Right lobe of liver (tissue), 6 donors: ENCODE measurements around the gene ASCC3. TPM values are rescaled to one million over a fixed set of nuclear protein-coding genes. Genes with fewer than 3 reads are reported as not detected.
A peak's percentile ranks its signal among the peaks of the same experiment; 100 is the strongest.

Experiments
- ATAC-seq, 4 donors: fragments of 200-7000 bp; cut with Tn5 transposase; one replicate each; pipeline ENCODE4 v1.9.1; 2020; ENCODE audit warnings: mild to moderate bottlenecking in 4 of 4, moderate library complexity in 4 of 4
- DNase-seq, 3 donors: peaks; one replicate each; pipeline ENCODE4 v3.0.0-alpha.2; 2020
- H3K27ac ChIP-seq, 3 donors: fragments of 200-600 bp; one replicate each; pipeline ENCODE4 v1.8.0; 2022
- H3K27me3 ChIP-seq, 2 donors: fragments of 200-600 bp; one replicate each; pipeline ENCODE4 v1.8.0; 2022
- H3K36me3 ChIP-seq, 4 donors: fragments of 200-600 bp; sonication (generic) in 1 of 4; one replicate each; pipeline versions ENCODE4 v1.5.1 to v1.8.0; 2017 to 2022; ENCODE audit warnings: control low read depth in 1 of 4
- H3K4me1 ChIP-seq, 4 donors: fragments of 200-600 bp; sonication (generic) in 1 of 4; one replicate each; pipeline versions ENCODE4 v1.5.1 to v1.8.0; 2017 to 2022; ENCODE audit warnings: control low read depth in 1 of 4
- H3K4me3 ChIP-seq, 3 donors: fragments of 200-600 bp; one replicate each; pipeline ENCODE4 v1.8.0; 2022
- H3K9me3 ChIP-seq, 4 donors: fragments of 200-600 bp; sonication (generic) in 1 of 4; one replicate each; pipeline versions ENCODE4 v1.5.1 to v1.8.0; 2017 to 2022; ENCODE audit warnings: control low read depth in 1 of 4
- CTCF ChIP-seq, 4 donors: fragments of 200-600 bp in 3 of 4; fragments of 450-650 bp in 1 of 4; IDR thresholded peaks; one replicate each; pipeline versions ENCODE4 v1.5.1 to v1.8.0; 2016 to 2022; ENCODE audit warnings: antibody characterized with exemption in 4 of 4, mild to moderate bottlenecking in 2 of 4
- POLR2A ChIP-seq: fragments of 450-650 bp; IDR thresholded peaks from one replicate; pipeline ENCODE4 v1.6.1; 2017; ENCODE audit warnings: antibody characterized with exemption, mild to moderate bottlenecking
- WGBS: methylation state at CpG from one replicate; pipeline ENCODE4 v1.1.6; 2018; ENCODE audit warnings: low coverage, low lambda C conversion rate; ENCODE audit not compliant: insufficient coverage; ENCODE audit errors: missing lambda C conversion rate; 5-methylcytosine and 5-hydroxymethylcytosine counted together
- intact Hi-C, 2 donors: fragments of 100-400 bp; cut with DNase I; formaldehyde crosslinking; loops; one replicate each; pipeline versions ENCODE4 v1.11.2 to v1.14.1; 2022
- total RNA-seq, 6 experiments: library from RNA; depleted of rRNA in 2 of 6; stranded (reverse); fragments of >200 nt in 2 of 6; fragmentation: NEBNext Ultra II Directional in 3 of 6; extraction: Animal tissue kit (Norgen Biotek cat#: 25700) in 3 of 6; gene quantifications; one replicate each; pipeline versions ENCODE4 v1.1.0 to v1.2.4, GENCODE V29; 2016 to 2023
- donor health status: DM: no; HTN: yes; CAD: no.
- donor health status: DM: no; HTN: no; CAD: no.
- donor health status: DM: no; HTN: no; CAD: no.
- donor health status: DM: no; HTN: yes; CAD: no.
- donor health status: DM: no; HTN: yes; CAD: no.

ASCC3 gene
- total RNA-seq, 6 experiments from 2014 or later, result 17.0 to 28.2 (median 24.9) TPM

DNA sequence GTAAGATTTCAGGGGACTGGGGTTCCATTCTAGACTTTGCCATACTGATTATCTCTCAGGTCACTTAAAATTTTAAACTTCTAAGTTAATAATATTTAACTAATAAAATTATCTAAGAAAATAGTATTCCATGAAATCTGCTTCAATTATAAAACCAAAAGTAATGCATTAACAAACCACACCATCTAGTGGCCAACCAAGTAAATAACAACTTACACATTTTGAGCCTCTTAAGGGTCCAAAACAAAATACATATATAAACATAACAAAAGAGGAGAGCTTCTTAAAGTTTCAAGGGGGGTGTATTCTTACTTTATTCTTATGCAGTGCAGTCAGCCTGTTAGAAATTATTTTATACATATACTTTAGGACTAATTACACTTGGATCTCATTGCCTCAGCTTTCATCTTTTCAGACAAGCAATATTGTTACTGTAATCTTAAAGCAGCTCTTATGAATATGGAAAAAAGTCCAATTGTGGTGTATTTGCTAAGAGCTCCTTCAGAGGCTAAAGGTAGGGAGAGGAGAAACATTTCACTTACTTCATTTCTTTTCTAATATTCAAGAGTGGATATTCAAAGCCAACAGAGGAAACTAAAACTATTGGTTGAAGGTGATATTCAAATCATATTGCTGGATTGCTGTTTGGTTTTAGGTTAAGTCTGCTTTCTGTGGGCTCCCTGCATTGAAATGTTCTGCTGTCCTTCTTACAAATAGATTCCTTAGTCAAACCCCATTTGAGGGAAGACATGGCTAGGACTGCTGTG lies 216.7 kb downstream of the ASCC3 start:
- Histone ChIP-seq H3K27ac (no peak overlapping the region), H3K27me3 (no peaks in the 10 kb centered on the region), H3K36me3 (no peaks in the 10 kb centered on the region), H3K4me3 (no peak overlapping the region), H3K9me3 (no peaks in the 10 kb centered on the region), H3K4me1 (no peaks in the 10 kb centered on the region)
- intact Hi-C loops, result no loop called here
- no peak for DNase-seq
- peak; percentile 55 to 77 (median 68) for ATAC-seq
- TF ChIP-seq POLR2A (no peak), CTCF (IDR thresholded peaks at IDR 0.05) (peak; percentile 62 to 78 (median 67))

DNA sequence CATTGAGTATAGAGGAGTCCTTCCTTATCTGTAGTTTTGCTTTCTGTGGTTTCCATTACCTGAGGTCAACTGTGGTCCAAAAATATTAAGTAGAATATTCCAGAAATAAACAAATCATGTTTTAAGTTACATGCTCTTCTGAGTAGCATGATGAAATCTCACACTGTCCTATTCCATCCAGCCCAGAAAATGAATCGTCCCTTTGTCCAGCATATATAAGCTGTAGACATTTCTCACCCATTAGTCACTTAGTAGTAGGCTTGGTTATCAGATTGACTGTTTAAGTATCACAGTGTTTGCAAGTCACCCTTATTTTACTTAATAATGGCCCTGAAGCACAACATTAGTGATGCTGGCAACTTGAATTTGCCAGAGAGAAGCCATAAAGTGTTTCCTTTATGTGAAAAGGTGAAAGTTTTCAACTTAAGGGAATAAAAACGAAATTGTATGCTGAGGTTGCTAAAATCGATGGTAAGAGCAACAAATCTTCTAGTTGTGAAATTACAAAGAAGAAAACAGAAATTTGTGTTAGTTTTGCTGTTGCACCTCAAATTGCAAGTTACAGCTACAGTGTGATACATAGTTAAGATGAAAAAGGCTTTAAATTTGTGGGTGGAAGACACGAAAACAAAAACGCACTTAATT lies 217.8 kb downstream of the ASCC3 start:
- Histone ChIP-seq H3K4me3 (no peak overlapping the region), H3K36me3 (no peaks in the 10 kb centered on the region), H3K4me1 (no peaks in the 10 kb centered on the region), H3K27ac (no peak overlapping the region), H3K9me3 (no peaks in the 10 kb centered on the region), H3K27me3 (no peaks in the 10 kb centered on the region)
- no peak for DNase-seq
- intact Hi-C loops, result no loop called here
- 86% methylated on average over 5 of the region's 5 CpGs for WGBS
- no peak for TF ChIP-seq CTCF (IDR thresholded peaks at IDR 0.05)
- no peak for TF ChIP-seq POLR2A
- ATAC-seq, result no peak

GRCh38 chr6:100662264-100662663 lies 218.9 kb downstream of the ASCC3 start:
- DNase-seq (no peak), ATAC-seq (no peak)
- 87% methylated on average over 5 of the region's 6 CpGs for WGBS
- Histone ChIP-seq H3K27me3 (no peaks in the 10 kb centered on the region), H3K4me3 (no peak overlapping the region), H3K27ac (no peak overlapping the region), H3K4me1 (no peaks in the 10 kb centered on the region), H3K36me3 (no peaks in the 10 kb centered on the region), H3K9me3 (no peaks in the 10 kb centered on the region)
- intact Hi-C loops, result no loop called here
- no peak for TF ChIP-seq POLR2A
- no peak for TF ChIP-seq CTCF (IDR thresholded peaks at IDR 0.05)

DNA sequence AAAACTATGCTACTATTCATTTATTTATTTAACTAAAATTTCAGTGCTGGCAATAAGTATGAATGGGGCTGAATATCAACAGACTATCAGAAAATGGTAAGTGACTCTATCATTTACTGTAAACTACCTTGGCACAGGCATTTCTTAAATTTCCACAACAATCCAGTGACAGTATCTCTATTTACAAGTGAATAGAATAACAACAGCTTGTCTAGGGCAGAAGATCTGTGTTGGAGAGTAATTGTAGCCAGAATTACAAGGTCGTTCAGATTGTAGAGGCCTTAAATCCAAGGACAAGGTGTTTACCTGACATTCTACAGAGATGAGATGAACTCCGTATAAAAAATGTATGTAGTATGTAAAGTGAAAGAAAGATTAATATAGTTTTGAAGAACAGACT lies 222.6 kb downstream of the ASCC3 start:
- 55% methylated on average over 2 of the region's 2 CpGs for WGBS
- ATAC-seq, result no peak
- Histone ChIP-seq H3K9me3 (no peaks in the 10 kb centered on the region), H3K4me1 (no peaks in the 10 kb centered on the region), H3K27me3 (no peaks in the 10 kb centered on the region), H3K36me3 (no peaks in the 10 kb centered on the region), H3K4me3 (no peak overlapping the region), H3K27ac (no peak overlapping the region)
- intact Hi-C loops, result loop anchor here in 1 of 2 donors (10.0 kb wide), 1 partner anchor 544 kb away; no protein-coding TSS in a partner anchor
- TF ChIP-seq CTCF (IDR thresholded peaks at IDR 0.05) (no peak), POLR2A (no peak)
- no peak for DNase-seq
